GM19324 (cell line): ENCODE data around the gene HOXD8.

Experiments used
- ATAC-seq: cut with Tn5 transposase; IDR thresholded peaks from one replicate; pipeline ENCODE4 v1.9.1; 2021; ENCODE audit warnings: mild to moderate bottlenecking, moderate library complexity; ENCODE audit not compliant: unreplicated experiment, low FRiP score

The HOXD8 gene

GRCh38 chr2:176156807-176157498, 27.4 kb downstream of the HOXD8 start, which contains the start of gene HOXD3:
TSS of gene HOXD3 (plus strand) at chr2:176157307. CDS start at chr2:176169115, 11,808 bp downstream.
- no peak for ATAC-seq

DNA sequence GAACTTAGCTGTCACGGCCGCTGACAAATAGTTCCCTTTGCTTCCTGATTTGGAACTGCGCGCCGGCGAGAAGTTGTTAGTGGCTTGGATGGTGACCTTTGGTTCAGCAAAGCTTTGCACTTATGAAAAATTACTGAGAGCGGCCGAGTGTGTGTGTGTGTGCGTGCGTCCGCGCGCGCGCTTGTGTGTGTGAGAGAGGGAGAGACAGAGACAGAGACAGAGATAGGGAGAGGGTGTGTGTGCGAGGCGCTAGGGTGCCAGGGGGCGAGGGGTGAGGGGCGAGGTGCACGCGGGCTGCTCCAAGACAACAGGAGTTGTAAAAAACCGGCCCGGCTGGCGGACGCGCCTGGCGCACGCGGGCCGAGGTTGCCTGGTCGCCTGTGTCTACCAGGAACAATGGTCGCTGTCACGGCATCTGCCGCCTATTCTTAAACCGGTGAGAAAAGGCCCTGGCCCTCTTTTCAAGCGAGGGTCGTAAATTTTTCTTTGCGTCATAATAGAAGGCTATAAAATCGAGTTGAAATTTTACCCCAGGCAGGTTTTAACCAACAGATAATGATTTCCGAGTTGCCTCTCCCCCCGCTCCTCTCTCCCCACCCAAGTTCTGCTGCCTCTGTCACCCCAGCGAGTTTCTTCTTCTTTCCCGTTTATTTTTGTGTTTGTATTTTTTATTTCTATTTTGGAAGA, 28.1 kb downstream of the HOXD8 start:
- no peak for ATAC-seq

DNA sequence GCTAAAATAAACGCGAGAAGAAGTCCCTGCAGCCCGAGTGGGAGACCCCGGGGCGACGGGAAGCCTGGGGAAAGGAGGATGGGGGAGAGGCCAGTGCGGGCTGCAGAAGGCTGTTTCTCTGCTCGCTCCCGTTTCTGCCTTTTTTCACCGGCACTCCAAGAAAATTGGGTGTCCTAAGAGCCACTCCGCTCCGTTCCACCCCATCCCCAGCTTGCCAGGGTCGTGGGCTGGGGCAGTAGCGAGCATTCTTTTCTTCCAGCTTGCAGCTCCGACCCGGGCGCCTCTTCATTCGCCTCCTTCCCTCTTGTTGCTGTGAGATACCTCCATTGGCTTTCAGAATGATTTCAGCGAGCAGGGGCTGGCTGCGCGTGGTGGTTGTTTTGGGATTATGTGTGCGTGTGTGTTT, 28.7 kb downstream of the HOXD8 start:
- no peak for ATAC-seq

- no peak for ATAC-seq
These were observed 29.6 kb downstream of the HOXD8 start for GRCh38 chr2:176158855-176159662.

DNA sequence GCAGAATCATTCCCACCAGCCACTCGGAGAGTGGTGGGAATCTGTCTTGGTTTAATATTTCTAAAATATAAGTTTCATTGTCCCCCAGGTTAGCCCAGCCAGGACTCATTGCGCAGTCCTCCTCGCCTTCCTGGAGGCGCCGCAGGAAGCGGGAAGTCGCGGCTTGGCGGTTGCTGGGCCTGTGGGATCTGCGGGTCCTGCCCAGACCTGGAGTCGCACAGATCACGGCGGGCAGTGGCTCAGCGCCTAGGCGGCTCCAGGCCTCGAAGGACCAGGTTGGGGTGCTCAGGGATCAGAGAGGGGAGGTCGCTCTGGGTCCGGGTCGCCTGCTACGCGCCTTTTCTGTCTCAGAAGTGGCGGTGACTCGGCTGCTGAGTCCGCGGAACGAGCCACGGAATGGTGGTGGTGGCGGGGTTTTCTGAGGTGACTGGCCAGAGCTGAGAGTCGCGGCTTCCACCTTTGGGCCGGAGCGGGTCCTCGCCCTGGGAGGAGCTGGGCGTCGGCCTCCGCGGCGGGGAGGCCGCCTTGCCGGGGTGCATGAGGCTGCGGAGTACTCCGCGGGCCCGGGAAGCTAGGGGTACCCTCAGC, 30.3 kb downstream of the HOXD8 start:
- ATAC-seq = no peak

- ATAC-seq = no peak
These were observed 30.9 kb downstream of the HOXD8 start for GRCh38 chr2:176160251-176160985.

DNA sequence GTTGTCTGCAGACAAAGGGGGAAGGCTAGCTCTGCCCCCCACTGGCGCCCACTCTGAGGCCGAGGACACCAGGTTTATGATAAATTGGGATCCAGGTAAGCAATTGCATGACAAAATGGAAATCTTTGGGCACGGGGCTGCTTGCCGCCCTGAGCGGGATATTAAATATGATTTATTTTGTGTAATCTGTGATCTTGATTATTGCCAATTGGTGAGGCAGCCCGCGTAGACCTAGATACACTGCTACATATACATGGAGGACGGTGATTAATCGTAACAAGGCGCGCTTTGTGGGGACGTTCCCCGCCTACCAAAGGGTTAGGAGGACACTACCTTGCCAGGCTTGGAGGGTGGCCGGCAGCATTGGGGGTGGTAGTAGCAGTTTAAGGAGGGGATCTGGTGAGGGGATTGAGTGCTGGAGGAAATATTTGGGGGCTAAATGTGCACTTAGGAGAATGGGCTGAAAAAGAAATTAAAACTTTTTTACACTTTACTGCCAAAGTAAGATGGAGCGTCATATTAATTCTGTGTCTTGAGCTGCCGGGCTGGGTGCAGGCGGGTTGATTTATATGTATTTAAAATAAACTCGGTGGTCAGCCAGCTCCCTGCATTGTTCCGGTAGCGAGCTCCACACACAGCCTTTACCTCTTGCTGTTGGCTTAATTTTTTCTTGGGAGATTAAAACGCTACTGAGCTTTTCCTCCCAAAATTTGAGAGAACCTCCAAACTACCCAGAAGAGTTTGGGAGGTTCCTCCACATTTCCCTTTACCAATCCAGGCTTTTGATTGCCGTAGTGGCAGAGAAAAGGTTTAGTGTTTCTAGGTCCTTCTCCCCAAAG, 31.7 kb downstream of the HOXD8 start:
- ATAC-seq = no peak

- no peak for ATAC-seq
These were observed 32.5 kb downstream of the HOXD8 start for GRCh38 chr2:176161825-176162626.

DNA sequence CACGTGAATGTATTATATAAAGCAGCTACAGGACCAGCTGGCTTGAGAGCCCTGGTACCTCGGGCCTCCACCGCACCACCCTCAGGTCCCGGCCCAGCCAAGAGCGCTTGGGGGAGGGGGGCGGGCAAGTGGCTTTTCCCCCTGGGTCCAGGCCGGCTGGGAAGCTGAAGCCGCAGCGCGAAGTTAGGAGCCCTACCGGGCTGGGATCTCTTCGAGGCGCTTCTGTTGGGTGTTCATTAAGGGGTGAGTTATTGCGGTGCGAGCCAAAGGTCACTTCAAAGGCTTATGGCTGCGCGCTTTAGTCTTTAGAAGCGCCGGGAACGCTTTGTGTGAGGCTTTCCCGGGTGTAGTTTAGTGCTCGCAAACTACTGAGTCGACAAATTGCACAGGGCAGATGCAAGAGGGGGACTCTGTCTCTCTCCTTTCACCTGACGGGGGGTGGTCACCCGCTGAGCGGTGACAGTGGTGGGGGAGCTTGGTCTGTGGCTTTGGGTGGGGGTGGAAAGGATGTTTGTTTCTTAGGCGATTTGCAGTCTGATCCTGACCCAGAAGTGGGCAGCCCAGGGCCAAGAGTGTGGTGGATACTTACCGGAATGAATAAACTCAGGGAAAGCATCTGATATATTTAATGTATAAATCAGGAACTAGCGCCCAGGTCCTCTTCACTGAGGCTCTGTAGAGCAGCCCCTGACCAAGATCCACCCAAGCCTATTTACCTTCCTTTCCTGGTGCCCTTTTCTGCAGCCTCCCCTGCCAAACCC, 33.6 kb downstream of the HOXD8 start:
- no peak for ATAC-seq

GRCh38 chr2:176163672-176164056, 34.2 kb downstream of the HOXD8 start:
- no peak for ATAC-seq

GRCh38 chr2:176164201-176164600, 34.7 kb downstream of the HOXD8 start:
- no peak for ATAC-seq

- no peak for ATAC-seq
These were observed 35.3 kb downstream of the HOXD8 start for GRCh38 chr2:176164611-176165369.

- no peak for ATAC-seq
These were observed 36.0 kb downstream of the HOXD8 start for GRCh38 chr2:176165370-176166050.

GRCh38 chr2:176166272-176166671, 36.8 kb downstream of the HOXD8 start:
- ATAC-seq = no peak

- ATAC-seq = no peak
These were observed 37.9 kb downstream of the HOXD8 start for GRCh38 chr2:176167398-176167797.

DNA sequence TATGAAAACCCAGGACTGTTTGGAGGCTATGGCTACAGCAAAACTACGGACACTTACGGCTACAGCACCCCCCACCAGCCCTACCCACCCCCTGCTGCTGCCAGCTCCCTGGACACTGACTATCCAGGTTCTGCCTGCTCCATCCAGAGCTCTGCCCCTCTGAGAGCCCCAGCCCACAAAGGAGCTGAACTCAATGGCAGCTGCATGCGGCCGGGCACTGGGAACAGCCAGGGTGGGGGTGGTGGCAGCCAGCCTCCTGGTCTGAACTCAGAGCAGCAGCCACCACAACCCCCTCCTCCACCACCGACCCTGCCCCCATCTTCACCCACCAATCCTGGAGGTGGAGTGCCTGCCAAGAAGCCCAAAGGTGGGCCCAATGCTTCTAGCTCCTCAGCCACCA, 39.7 kb downstream of the HOXD8 start:
- ATAC-seq = no peak

- ATAC-seq = no peak
These were observed 40.2 kb downstream of the HOXD8 start for GRCh38 chr2:176169711-176170110.
